T-helper 1 cell treated with Interleukin-12 subunit alpha and Interleukin-12 subunit beta and Interleukin-4 antibody, amounts not matched to agents 30 μg/mL and 1 μg/mL, for 36 hours (primary cell): ENCODE data around the gene ZAP70.
"Not testable (repeated sequence)": the region's sequence is repeated elsewhere in the genome, so short reads cannot be mapped to it uniquely, and the experiment has no call there.

ENCODE experiments used
- H3K27ac Mint-ChIP-seq: one replicate; pipeline ENCODE4 v1.8.0; 2021; ENCODE audit warnings: mild to moderate bottlenecking, mixed read lengths
- H3K27me3 Mint-ChIP-seq: one replicate; pipeline ENCODE4 v1.8.0; 2021; ENCODE audit warnings: low read depth, mixed read lengths
- H3K36me3 Mint-ChIP-seq: one replicate; pipeline ENCODE4 v1.8.0; 2021; ENCODE audit warnings: low read depth, mixed read lengths
- H3K4me1 Mint-ChIP-seq: one replicate; pipeline ENCODE4 v1.8.0; 2021; ENCODE audit warnings: low read depth, mixed read lengths
- H3K4me3 Mint-ChIP-seq: one replicate; pipeline ENCODE4 v1.8.0; 2021; ENCODE audit warnings: mild to moderate bottlenecking, moderate library complexity, mixed read lengths
- H3K9me3 Mint-ChIP-seq: one replicate; pipeline ENCODE4 v1.8.0; 2021; ENCODE audit warnings: mixed read lengths

ZAP70 gene

DNA sequence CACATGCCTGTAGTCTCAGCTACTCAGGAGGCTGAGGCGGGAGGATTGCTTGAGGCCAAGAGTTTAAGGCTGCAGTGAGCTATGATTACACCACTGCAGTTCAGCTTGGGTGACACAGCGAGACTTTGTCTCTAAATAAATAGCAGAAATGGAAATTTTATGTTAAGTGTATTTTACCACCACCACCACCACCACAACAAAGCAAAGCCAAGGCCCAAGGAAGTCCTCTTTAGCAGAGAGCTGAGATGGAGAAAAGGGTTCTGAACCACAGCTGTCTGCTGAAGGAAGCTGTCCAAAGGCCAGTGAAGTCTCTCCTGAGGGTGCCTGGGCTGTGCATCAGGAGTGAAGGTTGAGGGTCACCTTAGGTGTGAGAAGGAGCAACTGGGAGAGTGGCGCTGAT is 26.1 kb upstream of the ZAP70 start:
- not testable (repeated sequence) for H3K4me1 Mint-ChIP-seq, H3K27ac Mint-ChIP-seq, H3K9me3 Mint-ChIP-seq, H3K36me3 Mint-ChIP-seq, H3K27me3 Mint-ChIP-seq, H3K4me3 Mint-ChIP-seq

DNA sequence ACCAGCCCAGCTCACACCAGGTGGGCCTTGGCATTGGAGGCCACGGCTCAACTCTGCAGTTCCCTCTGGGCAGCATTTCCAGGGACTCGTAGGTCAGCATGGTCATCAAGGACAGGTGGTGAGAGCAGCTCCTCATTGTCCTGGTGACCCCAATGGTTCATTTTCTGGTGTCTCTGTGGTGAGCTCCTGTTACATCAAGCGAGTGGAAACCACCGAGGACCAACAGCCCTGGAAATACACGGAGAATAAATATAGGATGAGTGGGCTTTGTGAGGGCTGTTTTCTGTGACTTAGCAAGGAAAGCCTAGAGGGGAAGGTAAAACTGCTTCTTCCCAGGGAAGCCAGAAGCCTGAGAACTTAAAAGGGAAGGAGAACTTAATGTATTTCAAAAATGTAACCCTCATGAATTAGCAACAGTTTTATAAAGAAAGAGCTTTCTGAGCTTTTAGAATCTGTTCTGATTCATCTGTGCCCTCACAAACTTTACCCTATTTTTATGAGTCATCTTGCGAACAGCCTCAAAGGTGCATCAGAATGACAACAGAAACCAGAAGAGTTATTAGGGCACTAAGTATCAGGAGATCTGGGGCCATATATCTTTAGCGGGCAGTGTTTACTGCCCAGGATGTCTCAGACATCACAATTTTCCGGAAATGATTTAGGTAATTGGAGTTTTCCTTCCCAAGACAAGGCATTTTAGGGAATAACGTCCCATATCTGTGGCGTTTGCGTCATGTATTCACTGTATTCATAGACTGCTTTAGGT is 25.1 kb upstream of the ZAP70 start:
- Mint-ChIP-seq H3K4me1 (peaks cover 9% of the 10 kb centered on the region), H3K36me3 (no peaks in the 10 kb centered on the region), H3K27ac (peak overlapping the region; percentile 15), H3K27me3 (no peaks in the 10 kb centered on the region), H3K4me3 (no peak overlapping the region), H3K9me3 (no peaks in the 10 kb centered on the region)

DNA sequence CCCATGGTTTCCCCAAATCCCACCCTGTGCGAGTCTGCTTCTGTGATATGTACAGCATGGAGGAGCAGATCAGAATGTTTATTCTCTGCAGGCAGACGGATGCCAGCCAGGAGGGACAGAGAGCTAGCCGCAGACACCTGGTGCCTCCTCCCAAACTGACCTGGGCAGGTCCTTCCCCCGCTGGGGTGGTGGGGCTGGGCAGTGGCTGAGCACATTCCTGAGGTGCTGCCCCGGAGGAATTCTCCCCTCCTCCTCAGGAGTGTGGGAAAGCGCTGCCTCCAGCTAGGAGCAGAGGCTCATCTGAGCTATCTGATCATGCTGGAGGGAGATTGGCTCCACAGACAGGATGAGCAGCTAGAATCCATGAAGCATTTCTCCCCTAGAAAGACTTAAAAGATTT is 22.2 kb upstream of the ZAP70 start:
- Mint-ChIP-seq H3K9me3 (no peaks in the 10 kb centered on the region), H3K4me1 (peaks cover 9% of the 10 kb centered on the region), H3K27me3 (no peaks in the 10 kb centered on the region), H3K27ac (no peak overlapping the region), H3K36me3 (no peaks in the 10 kb centered on the region), H3K4me3 (no peak overlapping the region)

DNA sequence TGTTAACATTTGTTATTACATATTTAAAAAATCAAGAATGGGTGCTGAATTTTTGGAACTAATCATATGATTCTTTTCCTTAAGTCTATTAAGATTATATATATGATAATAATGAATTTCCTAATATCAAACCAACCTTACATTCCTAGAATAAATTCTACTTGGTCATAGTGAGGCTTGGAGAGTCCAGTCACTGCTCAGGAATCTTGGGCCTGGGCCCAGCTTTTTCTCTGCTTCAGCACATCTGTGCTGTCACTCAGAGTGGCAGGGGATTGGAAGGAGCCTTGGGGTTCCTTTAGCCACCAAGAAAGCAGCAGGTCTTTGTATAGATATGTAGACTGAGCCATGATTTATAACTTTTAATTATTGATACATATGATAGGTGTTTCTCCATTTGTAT is 19.9 kb upstream of the ZAP70 start:
- H3K4me1 Mint-ChIP-seq, result peaks cover 8% of the 10 kb centered on the region
- no peaks in the 10 kb centered on the region for H3K9me3 Mint-ChIP-seq
- H3K4me3 Mint-ChIP-seq, result no peak overlapping the region
- peaks cover 5% of the 10 kb centered on the region for H3K27me3 Mint-ChIP-seq
- H3K27ac Mint-ChIP-seq, result no peak overlapping the region
- no peaks in the 10 kb centered on the region for H3K36me3 Mint-ChIP-seq

DNA sequence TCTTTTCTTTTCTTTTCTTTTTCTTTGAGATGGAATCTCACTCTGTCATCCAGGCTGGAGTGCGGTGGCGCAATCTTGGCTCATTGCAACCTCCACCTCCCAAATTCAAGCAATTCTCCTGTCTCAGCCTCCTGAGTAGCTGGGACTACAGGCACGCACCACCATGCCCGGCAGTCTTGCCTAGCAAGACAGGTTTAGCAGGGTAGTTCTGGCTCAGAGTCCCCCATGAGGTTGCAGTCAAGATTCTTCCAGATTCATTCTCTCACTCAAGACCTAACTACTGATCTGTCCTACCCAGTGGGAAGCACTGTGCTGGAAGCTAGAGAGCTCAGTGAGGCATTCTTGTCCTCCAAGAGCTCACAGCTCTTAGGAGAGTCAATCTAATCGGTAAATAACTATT is 17.6 kb upstream of the ZAP70 start:
- no peak overlapping the region for H3K27ac Mint-ChIP-seq
- H3K4me1 Mint-ChIP-seq, result peaks cover 10% of the 10 kb centered on the region
- no peak overlapping the region for H3K4me3 Mint-ChIP-seq
- H3K36me3 Mint-ChIP-seq, result no peaks in the 10 kb centered on the region
- peaks cover 5% of the 10 kb centered on the region for H3K27me3 Mint-ChIP-seq
- H3K9me3 Mint-ChIP-seq, result no peaks in the 10 kb centered on the region

DNA sequence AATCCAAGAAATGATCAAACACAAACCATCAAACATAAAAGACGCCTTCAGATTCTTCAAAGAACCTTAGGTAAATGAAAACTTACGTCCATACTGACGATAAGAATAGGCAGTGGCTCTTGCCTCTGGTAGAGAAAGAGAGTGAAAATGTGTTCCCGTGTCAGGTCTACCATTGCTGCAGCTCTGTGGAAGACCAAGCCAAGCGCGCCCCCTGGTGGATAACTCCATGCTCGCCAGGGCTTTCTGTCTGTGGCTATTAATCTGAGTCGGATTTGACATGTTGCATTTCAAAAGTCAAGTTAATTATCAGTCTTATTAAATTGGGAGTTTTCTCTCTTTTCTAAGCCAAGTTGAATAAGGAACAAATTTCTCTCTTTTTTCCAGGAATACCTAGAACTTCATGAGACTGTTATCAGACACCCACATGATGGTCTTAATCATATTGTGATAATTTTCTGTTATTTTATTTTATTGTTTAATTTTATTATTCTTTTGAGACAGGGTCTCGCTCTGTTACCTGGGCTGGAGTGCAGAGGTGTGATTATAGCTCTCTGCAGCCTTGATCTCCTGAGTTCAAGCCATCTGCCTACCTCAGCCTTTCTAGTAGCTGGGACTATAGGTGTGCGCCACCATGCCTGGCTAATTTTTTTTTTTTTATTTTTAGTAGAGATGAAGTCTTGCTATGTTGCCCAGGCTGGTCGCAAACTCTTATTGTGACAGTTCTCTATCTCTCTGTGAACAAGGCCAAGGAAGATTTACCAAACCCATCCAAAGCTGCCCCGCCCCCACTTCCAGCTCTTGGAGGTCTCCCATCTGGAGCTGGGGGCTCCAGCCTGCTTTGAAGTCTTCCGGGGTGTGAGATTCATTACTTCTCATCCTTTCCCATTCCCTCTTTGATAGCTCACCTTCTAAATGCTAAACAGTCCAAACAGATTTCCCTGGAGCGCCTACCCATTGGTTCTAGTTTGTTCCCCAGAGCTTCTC is 15.8 kb upstream of the ZAP70 start:
- Mint-ChIP-seq H3K36me3 (no peaks in the 10 kb centered on the region), H3K9me3 (no peaks in the 10 kb centered on the region), H3K4me1 (peaks cover 10% of the 10 kb centered on the region), H3K27me3 (peaks cover 6% of the 10 kb centered on the region), H3K4me3 (no peak overlapping the region), H3K27ac (no peak overlapping the region)

DNA sequence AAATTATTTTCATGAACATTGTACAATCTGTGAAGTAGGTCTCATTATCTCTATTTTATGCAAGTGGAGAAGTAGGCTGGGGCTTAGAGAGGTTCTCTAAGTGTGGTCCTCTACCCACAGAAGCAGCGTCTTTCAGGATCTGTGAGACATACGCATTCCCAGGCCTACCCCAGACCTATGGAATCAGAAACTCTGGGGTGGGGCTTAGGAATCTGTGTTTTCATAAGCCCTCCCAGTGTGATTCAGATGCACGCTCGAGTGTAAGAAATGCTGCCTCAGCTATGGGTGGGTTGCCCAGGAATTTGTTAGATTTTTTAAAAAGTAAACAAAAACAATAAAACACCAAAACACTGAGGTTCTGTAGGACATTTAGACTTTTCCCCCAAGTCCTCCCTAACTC is 14.8 kb upstream of the ZAP70 start:
- Mint-ChIP-seq H3K9me3 (no peaks in the 10 kb centered on the region), H3K4me1 (peaks cover 10% of the 10 kb centered on the region), H3K36me3 (no peaks in the 10 kb centered on the region)

DNA sequence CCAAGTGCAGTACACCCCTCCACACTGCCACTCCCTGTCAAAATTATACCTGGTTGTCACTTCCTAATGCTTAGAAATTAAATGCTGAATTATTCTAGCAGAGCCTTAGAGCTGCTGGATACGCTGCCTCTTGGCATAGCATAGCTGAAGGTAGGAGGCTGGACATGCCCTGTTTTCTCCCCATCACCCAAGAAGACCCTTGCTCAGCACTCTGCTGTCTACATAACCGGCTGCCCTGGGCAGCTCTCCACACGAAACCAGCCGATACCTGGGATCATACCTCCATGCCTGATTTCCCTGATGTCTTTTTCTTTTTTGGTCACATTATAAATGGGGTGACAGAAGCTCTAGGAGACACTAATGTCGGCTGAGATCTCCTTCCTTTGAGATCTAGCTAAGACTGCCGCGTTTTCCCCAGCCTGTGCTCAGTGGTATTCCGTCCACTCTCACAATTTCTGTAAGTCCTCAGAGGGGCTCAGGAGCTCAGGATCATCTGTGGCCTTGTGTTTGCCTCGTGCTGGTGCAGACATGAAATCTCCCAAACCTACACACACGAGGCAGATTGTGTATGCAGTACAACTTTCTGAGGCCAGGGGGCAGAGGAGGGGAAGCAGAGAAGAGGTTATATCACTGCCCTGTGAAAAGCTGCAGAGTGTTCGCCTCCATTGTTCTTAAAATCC is 13.5 kb upstream of the ZAP70 start:
- Mint-ChIP-seq H3K36me3 (no peaks in the 10 kb centered on the region), H3K4me3 (no peak overlapping the region), H3K9me3 (no peaks in the 10 kb centered on the region), H3K27ac (no peak overlapping the region), H3K27me3 (peaks cover 12% of the 10 kb centered on the region), H3K4me1 (peaks cover 10% of the 10 kb centered on the region)

More for the DNA sequence above, 14.8 kb upstream of the ZAP70 start:
- Mint-ChIP-seq H3K27me3 (peaks cover 12% of the 10 kb centered on the region), H3K4me3 (no peak overlapping the region), H3K27ac (no peak overlapping the region)

DNA sequence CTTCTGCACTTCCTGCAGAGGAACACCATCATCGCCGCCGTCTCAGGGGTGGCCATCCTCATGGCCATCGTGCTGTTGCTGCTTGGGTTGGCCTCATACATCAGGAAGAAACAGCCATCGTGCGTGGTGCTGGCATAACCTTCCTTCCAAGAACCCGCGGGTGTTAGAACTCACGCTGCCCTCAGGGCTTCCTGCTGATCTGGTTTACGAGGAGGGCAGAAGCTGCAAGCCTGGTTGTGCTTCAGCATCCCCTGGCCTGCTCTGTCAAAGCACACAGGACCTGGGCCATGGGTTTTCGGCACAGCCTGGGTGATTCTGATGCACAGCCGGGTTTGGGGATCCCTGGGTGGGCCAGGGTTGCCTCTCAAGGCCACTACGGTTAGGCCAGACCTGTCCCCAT is 12.2 kb upstream of the ZAP70 start:
- Mint-ChIP-seq H3K4me3 (no peak overlapping the region), H3K27me3 (peaks cover 12% of the 10 kb centered on the region), H3K27ac (no peak overlapping the region), H3K4me1 (peaks cover 10% of the 10 kb centered on the region), H3K9me3 (no peaks in the 10 kb centered on the region), H3K36me3 (no peaks in the 10 kb centered on the region)

DNA sequence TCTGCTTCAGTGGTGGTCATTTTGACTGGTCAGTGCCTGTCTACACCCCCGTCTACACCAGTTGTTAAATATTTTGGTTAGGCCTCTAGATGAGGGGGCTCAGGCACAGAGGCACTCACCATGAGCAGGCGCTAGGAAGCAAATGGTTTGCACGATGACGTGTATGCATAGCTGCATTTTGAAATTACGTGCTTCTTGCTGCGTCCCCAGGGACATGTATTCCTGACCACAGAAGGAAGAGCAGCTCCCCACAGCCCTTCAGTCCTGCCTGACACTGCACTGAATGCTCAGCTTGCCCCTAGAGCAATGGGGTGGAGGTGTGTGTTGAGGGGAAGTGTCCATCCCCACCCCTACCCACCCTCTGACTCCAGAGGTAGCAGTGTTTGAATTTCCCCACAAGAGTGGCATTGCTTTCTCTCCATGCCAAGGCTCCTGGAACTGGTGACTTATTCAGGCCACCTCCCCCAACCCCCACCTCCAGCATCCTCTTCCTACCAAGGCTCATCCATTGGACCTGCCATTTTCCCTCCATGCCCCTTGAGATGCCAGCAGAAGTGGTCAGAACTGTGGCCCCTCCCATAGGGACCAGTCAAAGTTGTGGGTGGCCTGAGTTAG is 11.4 kb upstream of the ZAP70 start:
- Mint-ChIP-seq H3K4me3 (no peak overlapping the region), H3K4me1 (peaks cover 9% of the 10 kb centered on the region), H3K27me3 (peaks cover 12% of the 10 kb centered on the region), H3K36me3 (no peaks in the 10 kb centered on the region), H3K27ac (no peak overlapping the region), H3K9me3 (no peaks in the 10 kb centered on the region)

DNA sequence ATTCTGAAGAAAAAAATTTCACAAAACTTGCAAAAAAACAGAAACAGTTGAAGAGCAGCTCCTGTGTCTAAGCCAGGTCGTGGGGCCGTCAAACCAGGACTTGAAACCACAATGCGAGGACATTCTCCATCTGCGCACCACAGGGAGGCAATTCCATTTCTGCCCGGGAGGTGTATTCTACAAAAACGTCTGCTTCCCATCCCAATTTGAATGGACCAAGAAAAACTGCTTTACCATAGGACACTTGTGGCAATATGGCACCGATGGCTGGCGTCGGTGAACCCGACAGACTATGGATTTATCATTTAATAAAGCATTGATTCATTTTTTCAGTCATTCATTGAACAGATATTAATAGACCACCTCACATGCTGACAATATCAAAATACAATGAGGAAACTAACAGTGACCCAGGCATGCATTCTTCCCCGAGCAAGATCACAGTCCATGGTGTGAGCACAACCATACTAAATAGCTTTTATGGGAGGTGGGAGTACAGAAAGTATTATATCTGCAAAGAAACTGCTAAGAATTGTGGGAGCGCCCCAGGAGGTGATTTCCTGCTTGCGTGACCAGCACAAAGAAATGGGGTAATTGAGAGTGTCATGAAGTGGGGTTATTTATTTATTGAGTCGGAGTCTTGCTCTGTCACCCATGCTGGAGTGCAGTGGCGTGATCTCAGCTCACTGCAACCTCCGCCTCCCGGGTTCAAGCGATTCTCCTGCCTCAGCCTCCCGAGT is 10.5 kb upstream of the ZAP70 start:
- Mint-ChIP-seq H3K9me3 (no peaks in the 10 kb centered on the region), H3K27ac (no peak overlapping the region), H3K4me3 (no peak overlapping the region), H3K27me3 (peaks cover 12% of the 10 kb centered on the region), H3K4me1 (peaks cover 6% of the 10 kb centered on the region), H3K36me3 (no peaks in the 10 kb centered on the region)

DNA sequence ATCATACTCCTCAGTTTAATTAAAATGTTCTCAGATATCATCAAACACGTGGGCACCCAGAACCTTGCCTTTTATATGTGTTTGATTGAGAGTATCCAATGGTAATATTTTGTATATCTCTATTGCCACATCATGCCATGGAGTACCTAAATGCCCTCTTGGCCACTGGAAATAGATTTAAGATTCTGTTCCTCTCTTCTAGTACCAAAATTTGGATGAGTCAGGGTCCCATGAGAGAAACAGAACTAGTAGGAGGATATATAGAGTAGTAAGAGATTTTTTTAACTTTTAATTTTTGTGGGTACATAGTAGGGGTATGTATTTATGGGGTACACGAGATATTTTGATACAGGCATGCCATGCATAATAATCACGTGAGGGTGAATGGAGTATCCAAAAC is 9.6 kb upstream of the ZAP70 start:
- Mint-ChIP-seq H3K27me3 (peaks cover 7% of the 10 kb centered on the region), H3K4me3 (no peak overlapping the region), H3K27ac (no peak overlapping the region), H3K4me1 (peaks cover 6% of the 10 kb centered on the region), H3K9me3 (no peaks in the 10 kb centered on the region), H3K36me3 (no peaks in the 10 kb centered on the region)

DNA sequence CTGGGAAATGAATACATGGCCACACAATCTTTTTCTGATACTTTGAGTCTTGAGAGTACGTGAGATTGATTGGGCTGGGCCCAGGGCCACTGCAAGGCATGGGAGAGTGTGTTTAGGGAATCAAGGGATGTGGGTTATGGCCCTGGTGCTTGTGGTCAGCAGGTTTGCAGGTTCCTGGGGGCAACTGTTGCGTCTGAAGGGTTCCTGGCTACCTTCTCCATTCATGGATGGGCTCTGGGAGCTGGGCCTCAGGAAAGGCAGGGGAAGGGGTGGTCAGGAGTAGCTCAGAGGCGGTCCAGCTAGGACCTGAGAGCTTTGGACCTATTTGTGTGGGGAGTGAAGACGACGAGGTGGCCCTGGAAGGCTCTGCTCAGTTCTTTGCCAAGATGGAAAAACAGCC is 8.4 kb upstream of the ZAP70 start:
- H3K36me3 Mint-ChIP-seq, result peaks cover under 1% of the 10 kb centered on the region

DNA sequence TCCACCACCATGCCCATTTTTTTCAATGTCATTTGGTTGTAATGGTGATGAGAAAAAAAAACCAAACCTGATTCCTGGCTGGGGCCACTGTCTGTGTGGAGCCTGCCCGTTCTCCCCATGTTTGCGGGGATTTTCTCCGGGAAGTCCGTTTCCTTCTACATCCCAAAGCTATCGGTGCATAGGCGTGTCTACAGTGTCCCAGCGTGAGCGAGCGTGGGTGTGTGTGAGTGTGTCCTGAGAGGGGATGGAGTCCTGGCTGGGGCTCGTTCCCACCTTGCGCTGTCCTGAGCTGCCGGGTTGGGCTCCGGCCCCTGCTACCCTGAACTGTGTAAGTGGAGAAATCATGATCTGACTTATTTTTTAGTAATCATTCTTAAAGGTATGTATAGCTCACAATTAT is 7.3 kb upstream of the ZAP70 start:
- Mint-ChIP-seq H3K27ac (no peak overlapping the region), H3K36me3 (peaks cover 2% of the 10 kb centered on the region), H3K27me3 (peaks cover 7% of the 10 kb centered on the region), H3K4me3 (no peak overlapping the region), H3K9me3 (no peaks in the 10 kb centered on the region), H3K4me1 (peaks cover 12% of the 10 kb centered on the region)

More for the DNA sequence above, 8.4 kb upstream of the ZAP70 start:
- H3K27ac Mint-ChIP-seq, result no peak overlapping the region
- no peaks in the 10 kb centered on the region for H3K9me3 Mint-ChIP-seq
- H3K4me1 Mint-ChIP-seq, result peaks cover 10% of the 10 kb centered on the region
- peaks cover 7% of the 10 kb centered on the region for H3K27me3 Mint-ChIP-seq
- no peak overlapping the region for H3K4me3 Mint-ChIP-seq
